ENCODE results near the gene TCOF1.

- TF ChIP-seq, protein P1, sequence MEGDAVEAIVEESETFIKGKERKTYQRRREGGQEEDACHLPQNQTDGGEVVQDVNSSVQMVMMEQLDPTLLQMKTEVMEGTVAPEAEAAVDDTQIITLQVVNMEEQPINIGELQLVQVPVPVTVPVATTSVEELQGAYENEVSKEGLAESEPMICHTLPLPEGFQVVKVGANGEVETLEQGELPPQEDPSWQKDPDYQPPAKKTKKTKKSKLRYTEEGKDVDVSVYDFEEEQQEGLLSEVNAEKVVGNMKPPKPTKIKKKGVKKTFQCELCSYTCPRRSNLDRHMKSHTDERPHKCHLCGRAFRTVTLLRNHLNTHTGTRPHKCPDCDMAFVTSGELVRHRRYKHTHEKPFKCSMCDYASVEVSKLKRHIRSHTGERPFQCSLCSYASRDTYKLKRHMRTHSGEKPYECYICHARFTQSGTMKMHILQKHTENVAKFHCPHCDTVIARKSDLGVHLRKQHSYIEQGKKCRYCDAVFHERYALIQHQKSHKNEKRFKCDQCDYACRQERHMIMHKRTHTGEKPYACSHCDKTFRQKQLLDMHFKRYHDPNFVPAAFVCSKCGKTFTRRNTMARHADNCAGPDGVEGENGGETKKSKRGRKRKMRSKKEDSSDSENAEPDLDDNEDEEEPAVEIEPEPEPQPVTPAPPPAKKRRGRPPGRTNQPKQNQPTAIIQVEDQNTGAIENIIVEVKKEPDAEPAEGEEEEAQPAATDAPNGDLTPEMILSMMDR (conservative IDR thresholded peaks at IDR 0.05; ENCODE audit: low read length): no peak
- no peak for TF ChIP-seq EZH2phosphoT487 (IDR thresholded peaks at IDR 0.05; ENCODE audit: borderline replicate concordance, low read depth, low read length)
These were observed 90.8 kb downstream of the TCOF1 start for GRCh38 chr5:150448334-150448733.
